Measurements from ENCODE around the gene ERO1B.

ERO1B gene

DNA sequence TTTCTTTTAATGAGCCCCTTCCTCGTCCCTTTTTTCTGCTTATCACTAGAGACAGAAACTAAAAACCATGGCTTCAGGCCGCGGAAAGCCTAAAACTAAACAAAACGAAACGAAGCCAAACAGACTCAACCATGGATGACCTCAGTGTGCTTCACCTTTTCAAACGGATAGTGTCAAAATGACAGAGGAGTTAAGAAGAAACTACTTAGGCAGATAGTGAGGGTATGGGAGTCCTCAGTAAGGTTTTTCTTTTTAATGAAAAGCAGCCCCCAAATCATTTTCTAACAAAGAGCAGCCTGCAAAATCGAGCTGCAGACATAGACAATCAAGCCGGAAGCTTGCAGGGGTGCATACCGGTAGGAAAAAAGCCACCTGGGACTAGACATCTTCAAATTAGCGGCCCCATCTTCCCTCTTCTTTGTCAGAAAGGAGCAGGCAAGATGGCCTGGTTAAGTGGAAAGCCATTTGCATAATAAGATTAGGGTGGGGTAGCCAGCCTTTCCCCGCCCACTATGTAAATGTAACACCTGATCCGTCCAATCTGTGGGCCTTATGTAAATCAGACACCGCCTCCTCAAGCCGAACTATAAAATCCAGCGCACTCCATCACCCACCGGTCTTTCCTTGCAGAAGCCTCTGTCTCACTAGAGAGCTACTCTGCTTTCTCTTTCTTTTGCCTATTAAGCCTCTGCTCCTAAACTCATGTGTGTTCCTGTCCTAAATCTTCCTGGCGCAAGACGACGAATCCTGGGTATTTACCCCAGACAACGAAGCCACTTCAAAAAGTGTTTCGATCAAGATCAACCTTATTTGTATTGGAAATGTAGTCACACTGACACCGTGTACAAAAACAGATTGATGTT, 6.2 kb upstream of the ERO1B start:
- DNase-seq (ENCODE audit: low read depth): no peak
- H3K4me3 ChIP-seq (ENCODE audit: low read depth, low read length): no peak overlapping the region
- TF ChIP-seq, protein P1, sequence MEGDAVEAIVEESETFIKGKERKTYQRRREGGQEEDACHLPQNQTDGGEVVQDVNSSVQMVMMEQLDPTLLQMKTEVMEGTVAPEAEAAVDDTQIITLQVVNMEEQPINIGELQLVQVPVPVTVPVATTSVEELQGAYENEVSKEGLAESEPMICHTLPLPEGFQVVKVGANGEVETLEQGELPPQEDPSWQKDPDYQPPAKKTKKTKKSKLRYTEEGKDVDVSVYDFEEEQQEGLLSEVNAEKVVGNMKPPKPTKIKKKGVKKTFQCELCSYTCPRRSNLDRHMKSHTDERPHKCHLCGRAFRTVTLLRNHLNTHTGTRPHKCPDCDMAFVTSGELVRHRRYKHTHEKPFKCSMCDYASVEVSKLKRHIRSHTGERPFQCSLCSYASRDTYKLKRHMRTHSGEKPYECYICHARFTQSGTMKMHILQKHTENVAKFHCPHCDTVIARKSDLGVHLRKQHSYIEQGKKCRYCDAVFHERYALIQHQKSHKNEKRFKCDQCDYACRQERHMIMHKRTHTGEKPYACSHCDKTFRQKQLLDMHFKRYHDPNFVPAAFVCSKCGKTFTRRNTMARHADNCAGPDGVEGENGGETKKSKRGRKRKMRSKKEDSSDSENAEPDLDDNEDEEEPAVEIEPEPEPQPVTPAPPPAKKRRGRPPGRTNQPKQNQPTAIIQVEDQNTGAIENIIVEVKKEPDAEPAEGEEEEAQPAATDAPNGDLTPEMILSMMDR (IDR thresholded peaks at IDR 0.05; ENCODE audit: control insufficient read depth, extremely low read depth, insufficient read depth): no peak

DNA sequence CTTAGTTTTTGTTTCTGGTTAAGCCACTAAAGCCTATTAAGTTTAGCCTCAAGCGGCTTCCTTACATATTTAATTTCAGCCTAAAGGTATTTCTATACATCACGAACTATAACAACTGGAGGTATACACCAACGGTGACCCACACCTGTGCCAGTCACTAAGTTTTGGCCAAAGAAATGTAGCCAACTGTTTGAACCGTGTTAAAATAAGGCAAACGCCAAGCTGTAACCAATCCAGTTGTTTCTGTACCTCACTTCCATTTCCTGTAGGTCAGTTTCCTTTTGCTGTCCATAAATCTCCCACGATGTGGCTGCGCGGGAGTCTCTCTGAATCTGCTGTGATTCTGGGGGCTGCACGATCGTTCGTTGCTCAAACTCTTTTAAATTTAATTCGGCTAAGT, 5.6 kb upstream of the ERO1B start:
- DNase-seq (ENCODE audit: low read depth): no peak
- H3K4me3 ChIP-seq (ENCODE audit: low read depth, low read length): no peak overlapping the region
- TF ChIP-seq, protein P1 (IDR thresholded peaks at IDR 0.05; ENCODE audit: control insufficient read depth, extremely low read depth, insufficient read depth): no peak

DNA sequence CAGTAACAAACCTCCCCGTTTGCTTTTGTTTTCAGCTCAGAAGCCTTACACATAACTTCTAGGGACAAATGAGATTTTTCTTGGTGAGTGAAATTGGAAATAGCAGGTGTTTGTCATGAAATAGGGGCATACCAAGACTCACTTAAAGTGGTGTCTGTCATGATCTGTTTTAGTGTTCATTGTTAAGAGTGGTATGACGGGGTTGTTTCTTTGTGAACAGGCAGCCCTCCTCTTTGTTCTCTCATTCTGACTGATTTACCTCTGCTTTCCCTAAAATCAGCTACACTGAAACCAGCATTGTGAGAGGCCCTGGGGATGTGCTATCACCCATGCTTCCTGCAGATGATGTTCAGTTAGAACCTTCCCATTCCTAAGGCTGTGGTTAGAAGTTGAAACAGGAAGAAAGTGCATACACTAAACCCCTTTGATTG, 2.5 kb upstream of the ERO1B start:
- DNase-seq (ENCODE audit: low read depth): no peak
- TF ChIP-seq, protein P1 (IDR thresholded peaks at IDR 0.05; ENCODE audit: control insufficient read depth, extremely low read depth, insufficient read depth): no peak
- no peak overlapping the region for H3K4me3 ChIP-seq (ENCODE audit: low read depth, low read length)

DNA sequence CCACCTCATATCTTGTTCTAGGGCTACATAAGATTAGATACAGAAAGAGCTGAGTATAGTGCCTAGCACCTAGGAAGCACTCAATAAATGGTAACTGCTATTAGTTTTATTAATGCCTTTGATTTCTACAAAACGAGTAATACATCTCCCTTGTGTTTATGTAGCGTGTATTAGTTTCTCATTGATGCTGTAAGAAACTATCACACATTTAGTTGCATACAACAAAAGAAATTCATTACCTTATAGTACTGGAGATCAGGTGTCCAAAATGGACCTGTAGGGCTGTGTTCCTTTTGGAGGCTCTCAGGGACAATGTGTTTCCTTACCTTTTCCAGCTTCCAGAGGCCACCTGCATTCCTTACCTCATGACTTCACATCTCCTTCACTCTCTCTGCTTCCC, 961 bp upstream of the ERO1B start:
- DNase-seq (ENCODE audit: low read depth): no peak
- H3K4me3 ChIP-seq (ENCODE audit: low read depth, low read length): no peak overlapping the region

DNA sequence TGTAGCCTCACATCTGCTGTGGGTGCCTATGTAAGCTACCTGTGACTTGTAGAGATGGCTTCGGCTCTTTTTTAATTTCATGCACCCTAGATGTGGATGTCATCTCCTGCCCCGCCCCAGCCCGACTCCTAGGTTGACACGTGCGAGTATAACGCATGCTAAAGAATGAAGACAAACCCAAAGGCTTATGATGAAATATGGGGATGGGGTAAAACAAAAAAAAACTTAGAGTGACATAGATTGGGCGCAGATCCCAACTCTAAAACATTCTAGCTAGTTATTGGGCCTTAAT, 613 bp upstream of the ERO1B start:
- TF ChIP-seq, protein P1 (IDR thresholded peaks at IDR 0.05; ENCODE audit: control insufficient read depth, extremely low read depth, insufficient read depth): no peak
- no peak for DNase-seq (ENCODE audit: low read depth)
- peak overlapping the region; percentile 75 for H3K4me3 ChIP-seq (ENCODE audit: low read depth, low read length)

More for the DNA sequence above, 961 bp upstream of the ERO1B start:
- TF ChIP-seq, protein P1 (IDR thresholded peaks at IDR 0.05; ENCODE audit: control insufficient read depth, extremely low read depth, insufficient read depth): no peak

DNA sequence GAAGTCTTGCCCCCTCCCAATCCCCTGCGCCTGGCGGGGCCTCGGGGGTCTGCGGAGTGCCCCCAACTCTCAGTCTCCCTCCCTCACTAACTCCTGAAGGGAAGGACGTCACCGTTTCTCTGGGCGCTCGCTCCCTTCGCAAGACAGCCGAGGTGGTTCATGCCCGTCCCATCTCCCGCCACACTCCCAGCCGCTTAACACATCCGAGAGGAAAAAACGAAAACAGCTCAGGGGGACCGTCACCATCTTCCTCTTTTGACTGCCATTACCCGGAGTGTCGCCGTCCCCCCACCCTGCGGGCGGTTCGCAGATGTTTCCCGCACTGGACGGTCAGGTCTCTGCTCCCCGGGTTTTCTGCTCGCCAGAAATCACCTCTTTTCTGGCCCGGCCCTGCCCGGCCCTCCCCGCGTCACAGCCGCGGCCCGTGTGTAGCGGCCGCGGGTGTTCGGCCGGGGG, 532 bp downstream of the ERO1B start:
- TF ChIP-seq, protein P1 (IDR thresholded peaks at IDR 0.05; ENCODE audit: control insufficient read depth, extremely low read depth, insufficient read depth): no peak
- H3K4me3 ChIP-seq (ENCODE audit: low read depth, low read length): peak overlapping the region; percentile 75
- DNase-seq (ENCODE audit: low read depth): no peak
